Measurements from ENCODE around the gene SP5.
"Not testable (repeated sequence)": the region's sequence is repeated elsewhere in the genome, so short reads cannot be mapped to it uniquely, and the experiment has no call there.

SP5 gene

DNA sequence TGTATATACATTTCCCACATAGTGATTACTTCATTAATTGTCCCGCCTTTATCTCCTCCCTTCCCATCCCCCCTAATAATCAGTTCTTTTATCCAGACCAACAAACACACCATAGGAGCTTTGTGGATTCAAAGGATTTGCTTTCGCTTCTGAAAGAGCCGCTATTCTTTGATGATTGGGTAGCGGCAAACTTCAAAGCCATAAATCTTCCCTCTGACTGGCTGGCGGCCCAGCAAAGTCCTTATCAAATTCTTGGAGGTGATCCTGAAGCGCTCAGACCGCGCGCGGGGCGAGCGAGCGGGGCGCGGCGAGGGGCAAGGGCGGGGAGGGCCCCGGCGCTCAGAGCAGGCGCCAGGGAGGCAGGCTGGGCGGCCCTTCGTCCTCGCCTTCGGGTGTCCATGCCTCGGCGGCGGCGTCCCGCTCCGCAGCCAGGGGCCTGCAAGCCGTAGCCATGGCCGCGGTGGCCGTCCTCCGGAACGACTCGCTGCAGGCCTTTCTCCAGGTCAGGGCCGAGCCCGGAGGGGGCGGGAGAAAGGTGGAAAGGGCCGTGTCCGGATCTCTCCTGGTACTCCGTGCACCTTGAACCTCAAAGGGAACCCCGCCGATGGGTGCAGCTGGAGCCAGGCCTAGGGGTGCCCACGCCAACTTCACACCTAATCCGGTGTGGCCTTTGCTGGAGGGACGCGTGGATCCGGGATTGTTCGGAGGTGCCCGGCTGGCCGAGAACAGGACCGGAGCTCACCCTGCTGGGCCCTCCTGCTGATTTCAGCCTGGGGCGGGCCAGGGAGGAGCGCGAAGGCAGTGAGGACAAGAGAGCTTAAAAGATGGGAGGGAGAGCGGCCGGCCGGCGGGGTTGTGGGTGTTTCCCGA lies at the start of gene SP5:
TSS of gene SP5 (plus strand) at position 276 of the 870 bp plus-strand sequence. CDS start at position 452, 176 bp downstream.
- no peaks in the 10 kb centered on the region for H3K9me3 ChIP-seq
- peak within 1 kb of the TSS; percentile 28 for H3K4me3 ChIP-seq
- in situ Hi-C loops (cut with MboI; ENCODE audit: low sequenced_read_pairs): no loop called here
- peak; percentile 74 to 77 for DNase-seq (ENCODE audit: low spot score in 2 of 2)
- no peaks in the 10 kb centered on the region for H3K36me3 ChIP-seq (replicated peaks)
- H3K4me1 ChIP-seq: peaks cover 14% of the 10 kb centered on the region
- no peaks in the 10 kb centered on the region for H3K27me3 ChIP-seq (ENCODE audit: low read depth)

DNA sequence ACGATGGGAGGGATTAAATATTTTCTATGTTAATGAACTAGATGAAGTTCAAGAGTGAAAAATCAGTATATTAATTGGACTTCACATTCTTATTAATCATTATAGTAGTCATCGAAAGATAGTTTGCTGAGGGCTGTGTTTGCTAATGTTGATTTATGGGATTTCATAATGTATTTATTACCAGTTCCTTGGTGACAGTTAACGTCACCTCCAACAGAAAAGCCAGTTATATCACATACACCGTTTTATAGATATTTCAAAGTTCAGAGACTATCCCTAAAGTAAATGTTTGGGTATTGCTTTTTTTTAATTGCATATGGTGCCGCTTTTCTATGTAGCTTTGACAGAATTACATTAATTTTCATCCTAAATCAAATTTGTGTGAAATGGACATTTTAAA lies 49.4 kb upstream of the SP5 start:
- H3K4me1 ChIP-seq: no peaks in the 10 kb centered on the region
- no peaks in the 10 kb centered on the region for H3K9me3 ChIP-seq
- H3K27me3 ChIP-seq (ENCODE audit: low read depth): no peaks in the 10 kb centered on the region
- no peak overlapping the region for H3K4me3 ChIP-seq
- no peaks in the 10 kb centered on the region for H3K36me3 ChIP-seq (replicated peaks)
- in situ Hi-C loops (cut with MboI; ENCODE audit: low sequenced_read_pairs): no loop called here
- no peak for DNase-seq (ENCODE audit: low spot score in 2 of 2)

DNA sequence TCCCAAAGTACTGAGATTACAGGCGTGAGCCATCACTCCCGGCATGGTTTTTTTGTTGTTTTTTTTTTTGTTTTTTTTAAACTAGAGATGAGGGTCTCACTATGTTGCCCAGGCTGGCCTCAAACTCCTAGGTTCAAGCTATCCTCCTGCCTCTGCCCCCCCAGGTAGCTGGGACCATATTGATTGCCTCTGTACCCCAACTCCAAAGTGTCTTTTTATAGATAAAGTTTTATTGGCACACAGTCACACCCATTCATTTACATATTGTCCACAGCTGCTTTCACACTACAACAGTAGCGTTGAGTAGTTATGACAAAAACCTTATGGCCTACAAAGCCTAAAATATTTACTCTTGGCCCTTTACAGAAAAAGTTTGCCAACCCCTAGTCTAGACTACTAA lies 45.2 kb upstream of the SP5 start:
- H3K4me3 ChIP-seq: no peak overlapping the region
- DNase-seq (ENCODE audit: low spot score in 2 of 2): no peak
- no peaks in the 10 kb centered on the region for H3K4me1 ChIP-seq
- H3K27me3 ChIP-seq (ENCODE audit: low read depth): no peaks in the 10 kb centered on the region
- in situ Hi-C loops (cut with MboI; ENCODE audit: low sequenced_read_pairs): no loop called here
- no peaks in the 10 kb centered on the region for H3K36me3 ChIP-seq (replicated peaks)
- no peaks in the 10 kb centered on the region for H3K9me3 ChIP-seq

DNA sequence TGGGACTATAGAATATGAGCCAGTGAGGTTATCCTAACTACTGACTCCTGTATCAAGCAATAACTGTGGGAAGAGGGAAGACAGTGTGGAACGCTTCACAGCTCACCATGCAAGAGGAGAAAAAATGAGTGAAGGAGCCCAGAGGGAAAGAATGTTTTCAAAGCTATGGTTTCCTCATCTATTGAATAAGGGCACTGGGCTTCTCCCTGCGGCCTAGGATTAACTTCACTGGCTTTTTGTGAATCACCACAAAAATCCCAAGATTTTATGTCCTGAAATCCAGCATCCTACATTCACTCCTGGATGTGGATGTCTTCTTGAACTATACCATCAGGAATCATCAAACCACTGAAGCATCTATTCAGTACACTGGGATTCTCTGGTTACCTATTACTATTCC lies 44.5 kb upstream of the SP5 start:
- no peak for DNase-seq (ENCODE audit: low spot score in 2 of 2)
- no peaks in the 10 kb centered on the region for H3K36me3 ChIP-seq (replicated peaks)

DNA sequence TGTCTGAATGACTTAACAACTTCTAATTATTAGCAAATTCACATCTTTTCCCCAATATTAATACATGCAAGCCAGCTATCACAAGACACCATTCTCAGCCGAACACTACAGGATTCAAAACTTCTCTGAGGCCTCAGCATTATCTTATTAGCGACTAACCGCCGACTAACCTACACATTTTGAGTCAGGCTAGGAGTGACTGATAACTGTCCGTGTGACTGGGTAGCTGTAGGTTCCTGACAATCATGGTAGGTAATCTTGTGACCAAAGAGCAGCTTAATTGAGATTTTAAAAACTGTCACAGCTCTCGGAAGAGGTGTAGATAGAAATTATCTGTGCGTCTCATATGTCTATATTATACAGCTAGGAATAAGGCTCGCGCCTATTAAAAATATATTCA lies 44.1 kb upstream of the SP5 start:
- no peak for DNase-seq (ENCODE audit: low spot score in 2 of 2)
- Histone ChIP-seq H3K9me3 (no peaks in the 10 kb centered on the region), H3K4me3 (no peak overlapping the region), H3K36me3 (replicated peaks) (no peaks in the 10 kb centered on the region), H3K27me3 (ENCODE audit: low read depth) (no peaks in the 10 kb centered on the region), H3K4me1 (no peaks in the 10 kb centered on the region)
- in situ Hi-C loops (cut with MboI; ENCODE audit: low sequenced_read_pairs): no loop called here

More for the DNA sequence above, 44.5 kb upstream of the SP5 start:
- H3K4me3 ChIP-seq: no peak overlapping the region
- no peaks in the 10 kb centered on the region for H3K4me1 ChIP-seq
- in situ Hi-C loops (cut with MboI; ENCODE audit: low sequenced_read_pairs): no loop called here
- no peaks in the 10 kb centered on the region for H3K27me3 ChIP-seq (ENCODE audit: low read depth)
- no peaks in the 10 kb centered on the region for H3K9me3 ChIP-seq

DNA sequence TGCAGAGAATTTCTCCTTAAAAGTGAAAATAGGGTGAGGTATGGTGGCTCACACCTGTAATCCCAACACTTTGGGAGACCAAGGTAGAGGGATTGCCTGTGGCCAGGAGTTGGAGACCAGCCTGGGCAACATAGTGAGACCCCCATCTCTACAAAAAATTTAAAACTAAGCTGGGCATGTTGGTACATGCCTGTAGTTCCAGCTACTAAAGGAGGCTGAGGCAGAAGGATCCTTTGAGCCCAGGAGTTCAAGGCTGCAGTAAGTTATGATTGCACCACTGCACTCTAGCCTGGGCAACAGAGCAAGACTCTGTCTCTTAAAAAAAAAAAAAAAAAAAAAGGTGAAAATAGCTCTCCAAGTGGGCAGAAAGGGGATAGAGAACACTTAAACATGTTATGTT lies 40.9 kb upstream of the SP5 start:
- in situ Hi-C loops (cut with MboI; ENCODE audit: low sequenced_read_pairs); DNase-seq (ENCODE audit: low spot score in 2 of 2); H3K9me3 ChIP-seq; H3K27me3 ChIP-seq (ENCODE audit: low read depth); H3K4me3 ChIP-seq; H3K36me3 ChIP-seq (replicated peaks); H3K4me1 ChIP-seq: not testable (repeated sequence)

DNA sequence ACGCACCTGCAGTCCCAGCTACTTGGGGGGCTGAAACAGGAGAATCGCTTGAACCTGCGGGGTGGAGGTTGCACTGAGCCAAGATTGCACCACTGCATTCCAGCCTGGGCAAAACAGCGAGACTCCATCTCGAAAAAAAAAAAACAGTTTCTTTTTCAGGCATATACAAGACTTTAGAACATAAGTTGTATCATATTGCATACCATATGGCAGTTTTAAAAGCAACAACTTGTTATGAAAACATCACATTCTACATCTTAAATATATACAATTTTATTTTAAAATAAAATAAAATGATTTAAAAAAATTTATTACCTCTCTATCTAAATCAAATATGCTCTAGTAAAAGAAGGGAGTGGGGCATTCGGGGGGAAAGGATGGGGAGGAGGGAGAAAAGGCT lies 39.4 kb upstream of the SP5 start:
- Histone ChIP-seq H3K36me3 (replicated peaks) (no peaks in the 10 kb centered on the region), H3K4me3 (no peak overlapping the region), H3K9me3 (no peaks in the 10 kb centered on the region), H3K4me1 (no peaks in the 10 kb centered on the region), H3K27me3 (ENCODE audit: low read depth) (no peaks in the 10 kb centered on the region)
- no peak for DNase-seq (ENCODE audit: low spot score in 2 of 2)
- in situ Hi-C loops (cut with MboI; ENCODE audit: low sequenced_read_pairs): no loop called here

DNA sequence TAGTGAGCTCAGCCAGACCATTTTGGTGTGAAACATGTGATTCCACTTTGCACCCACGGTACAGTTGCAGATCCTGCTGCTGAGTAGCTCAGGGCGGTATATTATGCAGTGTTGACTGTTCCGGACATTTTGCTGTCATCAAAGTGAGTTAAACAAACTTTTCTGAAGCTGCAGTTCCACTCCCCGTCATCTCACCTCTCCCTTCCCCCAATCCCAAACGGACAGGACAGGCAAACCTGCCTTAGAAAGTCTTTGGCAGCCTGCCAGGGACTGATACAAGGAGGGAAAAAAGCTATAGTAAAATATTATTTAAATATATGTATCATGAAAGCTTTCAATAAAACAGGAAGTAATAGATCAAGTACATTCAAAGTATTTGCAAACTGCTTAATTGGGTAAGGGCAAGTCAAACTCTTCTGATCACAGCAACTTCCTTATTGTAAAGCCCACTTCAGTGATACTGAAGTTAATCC lies 35.5 kb upstream of the SP5 start:
- Histone ChIP-seq H3K4me1 (no peaks in the 10 kb centered on the region), H3K27me3 (ENCODE audit: low read depth) (no peaks in the 10 kb centered on the region)
- in situ Hi-C loops (cut with MboI; ENCODE audit: low sequenced_read_pairs): no loop called here

DNA sequence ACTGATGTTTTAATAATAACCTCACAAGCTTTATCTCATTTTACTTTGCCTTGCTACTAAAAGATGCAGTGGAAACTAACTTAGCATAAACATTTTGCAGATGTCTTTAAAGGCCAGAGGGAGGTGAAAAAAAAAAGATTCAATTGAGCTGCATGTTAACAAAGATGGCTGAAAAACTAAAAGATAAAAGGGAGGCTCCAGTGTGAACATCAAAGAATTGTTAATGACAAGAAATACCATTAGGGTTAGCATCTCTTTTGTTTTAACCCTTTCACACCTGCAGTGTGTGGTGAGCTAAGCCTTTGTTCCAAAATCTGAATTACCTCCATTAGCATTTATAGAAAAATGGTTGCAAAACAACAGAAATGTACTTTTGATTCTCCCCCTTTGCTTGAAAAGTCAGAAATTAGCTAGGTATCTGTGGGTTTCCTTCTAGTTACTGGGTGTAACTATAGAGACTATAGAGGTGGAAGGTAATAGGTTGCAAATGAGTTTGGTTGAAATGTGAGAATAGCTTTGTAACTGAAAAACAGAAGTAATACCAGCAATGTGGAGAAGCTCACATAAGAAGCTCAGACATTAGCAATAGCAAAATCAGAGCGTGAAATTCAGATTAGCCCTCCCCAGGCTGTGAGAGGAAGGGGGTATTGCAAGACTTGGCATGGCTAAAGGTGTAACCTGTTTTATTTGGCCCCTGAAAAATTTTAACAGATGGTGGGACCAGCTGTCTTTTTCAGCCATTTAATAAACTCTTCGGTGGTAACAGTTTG lies 34.8 kb upstream of the SP5 start:
- in situ Hi-C loops (cut with MboI; ENCODE audit: low sequenced_read_pairs): no loop called here
- H3K27me3 ChIP-seq (ENCODE audit: low read depth): no peaks in the 10 kb centered on the region
- H3K4me1 ChIP-seq: no peaks in the 10 kb centered on the region
- no peaks in the 10 kb centered on the region for H3K36me3 ChIP-seq (replicated peaks)
- DNase-seq (ENCODE audit: low spot score in 2 of 2): no peak
- no peak overlapping the region for H3K4me3 ChIP-seq
- H3K9me3 ChIP-seq: no peaks in the 10 kb centered on the region

More for the DNA sequence above, 35.5 kb upstream of the SP5 start:
- DNase-seq (ENCODE audit: low spot score in 2 of 2): peak in 1 of 2 experiments; percentile 34
- H3K9me3 ChIP-seq: no peaks in the 10 kb centered on the region
- H3K36me3 ChIP-seq (replicated peaks): no peaks in the 10 kb centered on the region
- H3K4me3 ChIP-seq: no peak overlapping the region

DNA sequence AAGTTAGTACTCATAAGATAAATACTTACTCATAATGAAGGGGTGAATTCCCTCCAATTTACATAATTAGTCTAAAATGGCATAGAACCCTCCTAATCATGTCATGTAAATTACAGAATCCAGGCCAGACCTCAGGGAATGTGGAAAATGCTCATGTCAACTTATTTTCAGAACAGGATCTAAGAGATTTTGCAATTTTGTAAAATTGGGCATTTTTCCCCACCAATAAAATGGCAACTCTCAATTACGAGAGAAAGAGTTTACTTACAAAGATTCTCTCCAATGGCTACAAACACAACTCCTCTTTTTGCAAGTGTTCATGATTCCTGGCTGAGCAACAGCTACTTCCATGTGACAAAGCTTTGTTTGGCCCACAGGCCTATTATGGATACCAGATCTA lies 33.8 kb upstream of the SP5 start:
- in situ Hi-C loops (cut with MboI; ENCODE audit: low sequenced_read_pairs): no loop called here
- Histone ChIP-seq H3K36me3 (replicated peaks) (no peaks in the 10 kb centered on the region), H3K9me3 (no peaks in the 10 kb centered on the region), H3K4me3 (no peak overlapping the region), H3K27me3 (ENCODE audit: low read depth) (no peaks in the 10 kb centered on the region), H3K4me1 (no peaks in the 10 kb centered on the region)
- DNase-seq (ENCODE audit: low spot score in 2 of 2): no peak

DNA sequence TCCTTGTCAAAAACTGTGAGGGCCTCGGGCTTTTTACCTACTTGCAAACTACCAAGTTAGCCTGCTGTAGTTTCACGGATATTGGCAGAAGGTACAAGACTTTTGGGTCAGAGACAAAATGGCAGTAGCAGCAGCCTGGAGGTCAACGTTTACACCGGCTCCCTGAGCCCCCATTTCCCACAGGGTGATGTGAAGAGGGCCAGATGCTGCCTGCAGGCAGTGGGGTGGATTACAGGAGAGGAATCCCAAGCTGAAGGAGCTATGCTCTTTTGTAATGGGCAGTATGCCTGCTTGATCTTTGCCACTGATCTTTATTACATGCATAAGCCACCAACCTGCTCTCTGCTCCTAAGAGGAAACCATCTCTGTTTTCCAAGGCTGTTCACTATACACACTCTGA lies 29.5 kb upstream of the SP5 start:
- in situ Hi-C loops (cut with MboI; ENCODE audit: low sequenced_read_pairs): no loop called here
- H3K4me3 ChIP-seq: no peak overlapping the region
- DNase-seq (ENCODE audit: low spot score in 2 of 2): peak in 1 of 2 experiments; percentile 18
- no peaks in the 10 kb centered on the region for H3K36me3 ChIP-seq (replicated peaks)
- H3K9me3 ChIP-seq: no peaks in the 10 kb centered on the region
- no peaks in the 10 kb centered on the region for H3K27me3 ChIP-seq (ENCODE audit: low read depth)
- no peaks in the 10 kb centered on the region for H3K4me1 ChIP-seq

DNA sequence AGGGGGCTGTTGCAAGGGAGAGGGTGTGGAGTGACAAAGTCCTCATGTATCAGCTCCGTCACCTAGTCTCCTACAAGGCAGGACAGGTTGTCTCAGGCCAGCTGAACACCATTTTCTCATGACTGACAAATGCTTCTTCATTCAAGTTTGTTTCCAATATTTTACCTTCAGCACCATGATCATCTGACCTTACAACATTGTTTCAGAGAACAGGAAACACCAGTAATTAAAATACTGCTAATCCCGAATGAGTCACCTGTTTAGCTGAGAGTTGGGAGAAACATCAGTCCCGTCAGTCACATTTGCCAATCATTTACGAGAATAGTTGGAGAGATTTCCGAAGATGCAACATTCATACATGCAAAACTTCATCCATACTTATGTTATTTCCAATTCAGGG lies 25.7 kb upstream of the SP5 start:
- H3K4me1 ChIP-seq: no peaks in the 10 kb centered on the region
- no peaks in the 10 kb centered on the region for H3K9me3 ChIP-seq
- DNase-seq (ENCODE audit: low spot score in 2 of 2): no peak
- H3K27me3 ChIP-seq (ENCODE audit: low read depth): no peaks in the 10 kb centered on the region
- H3K36me3 ChIP-seq (replicated peaks): no peaks in the 10 kb centered on the region
- in situ Hi-C loops (cut with MboI; ENCODE audit: low sequenced_read_pairs): no loop called here
- H3K4me3 ChIP-seq: no peak overlapping the region

DNA sequence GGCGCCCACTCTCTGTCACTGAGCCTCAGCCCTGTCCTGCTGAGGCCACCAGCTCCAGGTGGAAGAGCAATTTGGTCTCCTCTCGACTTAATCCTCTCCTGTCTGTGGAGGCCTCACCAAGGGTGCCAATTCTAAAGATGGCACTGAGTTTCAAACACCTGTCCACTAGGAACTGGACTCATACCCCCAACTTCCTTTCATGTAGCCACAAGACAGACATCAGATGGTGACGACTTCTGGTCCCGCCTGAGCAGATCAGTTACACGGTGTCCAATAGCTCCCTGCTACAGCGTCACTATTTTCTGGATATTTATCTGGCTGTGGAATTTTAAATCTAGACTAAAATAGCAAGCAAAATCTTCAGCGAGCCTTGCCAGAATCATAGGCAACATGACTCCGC lies 24.5 kb upstream of the SP5 start:
- no peaks in the 10 kb centered on the region; the same call in 1 of the 2 replicates for H3K9me3 ChIP-seq
- no peaks in the 10 kb centered on the region for H3K36me3 ChIP-seq (replicated peaks)
- no peak for DNase-seq (ENCODE audit: low spot score in 2 of 2)
- H3K4me3 ChIP-seq: no peak overlapping the region
- H3K4me1 ChIP-seq: peaks cover 9% of the 10 kb centered on the region
- in situ Hi-C loops (cut with MboI; ENCODE audit: low sequenced_read_pairs): no loop called here
- no peaks in the 10 kb centered on the region for H3K27me3 ChIP-seq (ENCODE audit: low read depth)

DNA sequence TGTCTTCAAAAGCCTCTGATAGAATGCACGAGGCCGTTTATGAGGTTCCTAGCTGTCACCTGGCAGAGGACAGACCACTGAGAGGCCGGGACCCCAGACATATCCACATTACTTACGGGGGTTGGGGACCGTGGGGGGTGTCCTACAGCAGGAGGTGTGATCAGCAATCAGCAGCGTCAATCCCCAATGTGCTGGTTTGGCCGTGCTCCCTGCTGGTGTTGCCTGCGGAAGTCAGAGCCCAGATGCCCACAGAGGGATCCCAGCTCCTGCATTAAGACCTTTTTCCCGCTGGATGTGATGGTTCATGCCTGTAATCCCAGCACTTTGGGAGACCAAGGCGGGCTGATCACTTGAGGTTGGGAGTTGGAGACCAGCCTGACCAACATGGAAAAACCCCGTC lies 20.8 kb upstream of the SP5 start:
- H3K4me3 ChIP-seq: no peak overlapping the region
- H3K27me3 ChIP-seq (ENCODE audit: low read depth): no peaks in the 10 kb centered on the region
- in situ Hi-C loops (cut with MboI; ENCODE audit: low sequenced_read_pairs): no loop called here
- no peaks in the 10 kb centered on the region for H3K36me3 ChIP-seq (replicated peaks)
- no peak for DNase-seq (ENCODE audit: low spot score in 2 of 2)
- no peaks in the 10 kb centered on the region; the same call in 1 of the 2 replicates for H3K9me3 ChIP-seq
- peaks cover 15% of the 10 kb centered on the region for H3K4me1 ChIP-seq

All from HAP-1 (cell line).